GM18870 (cell line): ENCODE measurements around the gene GOLT1A.

Experiments used
- ATAC-seq: cut with Tn5 transposase; IDR thresholded peaks from one replicate; pipeline ENCODE4 v1.9.1; 2021; ENCODE audit warnings: moderate library complexity; ENCODE audit not compliant: unreplicated experiment

The GOLT1A gene

GRCh38 chr1:204213668-204214662 lies at the start of gene GOLT1A:
GOLT1A (minus strand) TSS chr1:204213988; CDS start chr1:204213906, 82 bp downstream.
- ATAC-seq: no peak

GRCh38 chr1:204263254-204263910 lies 49.6 kb upstream of the GOLT1A start:
- ATAC-seq: no peak

GRCh38 chr1:204262506-204263253 lies 48.9 kb upstream of the GOLT1A start:
- no peak for ATAC-seq

- ATAC-seq: no peak
These were observed 48.1 kb upstream of the GOLT1A start for GRCh38 chr1:204261746-204262505.

GRCh38 chr1:204261266-204261665 lies 47.5 kb upstream of the GOLT1A start:
- ATAC-seq: no peak

- ATAC-seq: no peak
These were observed 46.9 kb upstream of the GOLT1A start for GRCh38 chr1:204260601-204261197.

- ATAC-seq: no peak
These were observed 46.0 kb upstream of the GOLT1A start for GRCh38 chr1:204259782-204260181.

- no peak for ATAC-seq
These were observed 45.4 kb upstream of the GOLT1A start for GRCh38 chr1:204259196-204259595.

- ATAC-seq: no peak
These were observed 44.7 kb upstream of the GOLT1A start for GRCh38 chr1:204258213-204259115.

- ATAC-seq: no peak
These were observed 43.7 kb upstream of the GOLT1A start for GRCh38 chr1:204257446-204257845.

- ATAC-seq: no peak
These were observed 42.7 kb upstream of the GOLT1A start for GRCh38 chr1:204256531-204256930.

GRCh38 chr1:204255966-204256365 lies 42.2 kb upstream of the GOLT1A start:
- ATAC-seq: no peak

- no peak for ATAC-seq
These were observed 41.4 kb upstream of the GOLT1A start for GRCh38 chr1:204255225-204255624.

GRCh38 chr1:204254031-204254661 lies 40.4 kb upstream of the GOLT1A start:
- no peak for ATAC-seq

GRCh38 chr1:204251926-204252689 lies 38.3 kb upstream of the GOLT1A start:
- ATAC-seq: no peak

- ATAC-seq: no peak
These were observed 37.5 kb upstream of the GOLT1A start for GRCh38 chr1:204251286-204251685.

GRCh38 chr1:204250428-204251030 lies 36.7 kb upstream of the GOLT1A start:
- no peak for ATAC-seq
